Liver (tissue), 9 donors: Measurements from ENCODE around the gene TMEM151B. TPM values are rescaled to one million over a fixed set of nuclear protein-coding genes. Genes with fewer than 3 reads are reported as not detected.
"Not testable (repeated sequence)": the region's sequence is repeated elsewhere in the genome, so short reads cannot be mapped to it uniquely, and the experiment has no call there.

Experiments used
- DNase-seq: peaks from one replicate; pipeline ENCODE4 v3.0.0-alpha.2; 2017; ENCODE audit warnings: low spot score
- H3K27ac ChIP-seq, 2 donors: one replicate each; pipeline ENCODE4 v1.7.0; 2013; ENCODE audit warnings: inconsistent platforms in 2 of 2, low read length in 2 of 2, control low read depth in 1 of 2, low read depth in 1 of 2, mild to moderate bottlenecking in 1 of 2
- H3K27me3 ChIP-seq, 4 donors: one replicate each; pipeline versions ENCODE4 v1.6.1 to v1.7.0; 2013; ENCODE audit warnings: low read length in 3 of 4, inconsistent platforms in 1 of 4, mild to moderate bottlenecking in 1 of 4, moderate library complexity in 1 of 4; ENCODE audit not compliant: control insufficient read depth in 4 of 4, insufficient read depth in 4 of 4
- H3K36me3 ChIP-seq, 4 donors: one replicate each; pipeline versions ENCODE4 v1.6.1 to v1.7.0; 2013; ENCODE audit warnings: low read length in 3 of 4, mild to moderate bottlenecking in 3 of 4, low read depth in 1 of 4, moderate library complexity in 1 of 4; ENCODE audit not compliant: control insufficient read depth in 4 of 4, insufficient read depth in 3 of 4
- H3K4me1 ChIP-seq, 4 donors: one replicate each; pipeline versions ENCODE4 v1.6.1 to v1.7.0; 2013; ENCODE audit warnings: low read length in 3 of 4, mild to moderate bottlenecking in 3 of 4, moderate library complexity in 1 of 4; ENCODE audit not compliant: control insufficient read depth in 4 of 4, insufficient read depth in 4 of 4
- H3K4me3 ChIP-seq, 3 donors: one replicate each; pipeline versions ENCODE4 v1.6.1 to v1.7.0; 2013; ENCODE audit warnings: low read length in 3 of 3, control low read depth in 1 of 3, low read depth in 1 of 3, mild to moderate bottlenecking in 1 of 3
- H3K9ac ChIP-seq, 2 donors: one replicate each; pipeline ENCODE4 v1.7.0; 2013; ENCODE audit warnings: low read length in 2 of 2, mild to moderate bottlenecking in 2 of 2, moderate library complexity in 2 of 2, control low read depth in 1 of 2, low read depth in 1 of 2
- H3K9me3 ChIP-seq, 4 donors: one replicate each; pipeline versions ENCODE4 v1.6.1 to v1.7.0; 2013; ENCODE audit warnings: low read length in 3 of 4; ENCODE audit not compliant: control insufficient read depth in 4 of 4
- EGR1 ChIP-seq, 2 donors: IDR thresholded peaks; 2 replicates each; pipeline ENCODE4 v1.6.1; 2016 to 2018; ENCODE audit warnings: antibody characterized with exemption in 2 of 2, low read depth in 2 of 2
- FOXA1 ChIP-seq: IDR thresholded peaks from 2 replicates; pipeline ENCODE4 v1.6.1; 2016; ENCODE audit warnings: antibody characterized with exemption
- HNF4A ChIP-seq, 2 donors: conservative IDR thresholded peaks; 2 replicates each; pipeline ENCODE4 v1.6.1; 2016; ENCODE audit warnings: antibody characterized with exemption in 2 of 2, mild to moderate bottlenecking in 2 of 2
- HNF4G ChIP-seq: IDR thresholded peaks from 2 replicates; pipeline ENCODE4 v1.6.1; 2016; ENCODE audit warnings: antibody characterized with exemption
- JUND ChIP-seq, 2 donors: IDR thresholded peaks; 2 replicates each; pipeline ENCODE4 v1.6.1; 2016; ENCODE audit warnings: antibody characterized with exemption in 2 of 2
- NR2F2 ChIP-seq: IDR thresholded peaks from 2 replicates; pipeline ENCODE4 v1.6.1; 2016; ENCODE audit warnings: antibody characterized with exemption
- RAD21 ChIP-seq, 2 donors: IDR thresholded peaks; 2 replicates each; pipeline ENCODE4 v1.6.1; 2016; ENCODE audit warnings: antibody characterized with exemption in 2 of 2, mild to moderate bottlenecking in 2 of 2
- SP1 ChIP-seq: IDR thresholded peaks from 2 replicates; pipeline ENCODE4 v1.6.1; 2018; ENCODE audit warnings: antibody characterized with exemption, mild to moderate bottlenecking
- TAF1 ChIP-seq: conservative IDR thresholded peaks from 2 replicates; pipeline ENCODE4 v1.6.1; 2016; ENCODE audit warnings: antibody characterized with exemption, mild to moderate bottlenecking
- YY1 ChIP-seq: IDR thresholded peaks from 2 replicates; pipeline ENCODE4 v1.6.1; 2016; ENCODE audit warnings: antibody characterized with exemption, mild to moderate bottlenecking
- WGBS: extraction: QIAGEN DNeasy Blood & Tissue Kit; methylation state at CpG from one replicate; pipeline ENCODE4 v1.1.7; 2013; 5-methylcytosine and 5-hydroxymethylcytosine counted together
- polyA plus RNA-seq, 2 donors: library from polyadenylated mRNA; stranded (reverse) in 1 of 2; unstranded in 1 of 2; fragments of 200-250 nt in 1 of 2; fragments of >200 nt in 1 of 2; fragmentation: Nextera tagmentation in 1 of 2; extraction: Ambion mirVana in 1 of 2; gene quantifications; one replicate each; pipeline versions ENCODE4 v1.2.1 to v1.2.3, GENCODE V29; 2013 to 2015
- total RNA-seq, 2 donors: library from RNA; depleted of rRNA; stranded (reverse); fragments of >200 nt; gene quantifications; one replicate each; pipeline ENCODE4 v1.2.3, GENCODE V29; 2014
- TF ChIP-seq, protein P1 (sequence below): IDR thresholded peaks from 2 replicates; pipeline ENCODE4 v1.6.1; 2016; ENCODE audit warnings: antibody characterized with exemption, mild to moderate bottlenecking
- TF ChIP-seq, protein P2 (sequence below): IDR thresholded peaks from 2 replicates; pipeline ENCODE4 v1.6.1; 2016; ENCODE audit warnings: antibody characterized with exemption
- donor health status: healthy.
- donor health status: healthy.
- donor health status: healthy.
- donor health status: healthy.
- donor health status: healthy.

Gene TMEM151B
- total and polyA plus RNA-seq, 4 donors: not detected

DNA sequence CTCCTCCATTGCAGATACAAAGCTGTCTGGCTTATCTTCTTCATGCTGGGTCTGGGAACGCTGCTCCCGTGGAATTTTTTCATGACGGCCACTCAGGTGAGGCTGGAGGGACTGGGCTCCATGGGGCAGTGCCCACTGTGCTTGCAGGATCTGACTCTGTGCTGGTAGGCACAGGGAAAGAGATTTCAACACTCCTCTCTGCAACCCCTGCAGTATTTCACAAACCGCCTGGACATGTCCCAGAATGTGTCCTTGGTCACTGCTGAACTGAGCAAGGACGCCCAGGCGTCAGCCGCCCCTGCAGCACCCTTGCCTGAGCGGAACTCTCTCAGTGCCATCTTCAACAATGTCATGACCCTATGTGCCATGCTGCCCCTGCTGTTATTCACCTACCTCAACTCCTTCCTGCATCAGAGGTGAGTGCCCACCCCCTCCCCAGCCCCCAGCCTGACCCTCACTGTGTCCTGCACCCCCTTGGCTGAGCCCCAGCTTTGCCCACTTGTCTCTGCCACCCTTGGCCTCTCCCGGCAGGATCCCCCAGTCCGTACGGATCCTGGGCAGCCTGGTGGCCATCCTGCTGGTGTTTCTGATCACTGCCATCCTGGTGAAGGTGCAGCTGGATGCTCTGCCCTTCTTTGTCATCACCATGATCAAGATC lies 40.7 kb upstream of the TMEM151B start (continued):
- TF ChIP-seq TAF1 (no peak), RAD21 (IDR thresholded peaks at IDR 0.05) (peak; percentile 26 to 41), YY1 (peak; percentile 75), NR2F2 (no peak), SP1 (peak; percentile 76)

DNA sequence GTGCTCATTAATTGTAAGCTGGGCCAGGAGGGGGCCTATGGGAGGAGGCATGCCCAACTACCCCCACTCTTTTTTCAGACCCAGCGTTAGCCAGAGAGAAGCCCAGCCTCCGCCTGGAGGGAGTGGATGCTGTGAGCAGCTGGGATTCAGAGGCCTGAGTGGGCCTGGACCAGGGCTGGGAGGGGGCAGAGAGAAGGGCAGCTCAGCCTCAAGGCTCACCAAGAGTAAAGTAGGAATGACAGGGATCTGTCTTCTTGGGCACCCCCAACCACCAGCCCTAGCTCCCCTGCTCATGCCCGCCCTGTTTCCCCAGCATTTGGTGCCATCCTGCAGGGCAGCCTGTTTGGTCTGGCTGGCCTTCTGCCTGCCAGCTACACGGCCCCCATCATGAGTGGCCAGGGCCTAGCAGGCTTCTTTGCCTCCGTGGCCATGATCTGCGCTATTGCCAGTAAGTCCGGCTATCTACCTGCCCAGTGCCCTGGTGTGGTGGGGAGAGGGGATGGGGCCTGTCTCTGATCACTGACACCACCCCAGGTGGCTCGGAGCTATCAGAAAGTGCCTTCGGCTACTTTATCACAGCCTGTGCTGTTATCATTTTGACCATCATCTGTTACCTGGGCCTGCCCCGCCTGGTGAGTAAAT lies 40.1 kb upstream of the TMEM151B start:
- Histone ChIP-seq H3K27me3 (no peaks in the 10 kb centered on the region), H3K9me3 (no peaks in the 10 kb centered on the region), H3K9ac (peak overlapping the region in 1 of 2 donors; percentile 10), H3K36me3 (peaks cover 0 to 4% (median 2%) of the 10 kb centered on the region in 4 donors), H3K27ac (peak overlapping the region; percentile 69 to 75), H3K4me3 (no peak overlapping the region), H3K4me1 (peaks cover 44 to 92% (median 81%) of the 10 kb centered on the region in 4 donors)
- no peak for DNase-seq
- WGBS: 93% methylated on average over 10 of the region's 10 CpGs
- TF ChIP-seq, protein P1, sequence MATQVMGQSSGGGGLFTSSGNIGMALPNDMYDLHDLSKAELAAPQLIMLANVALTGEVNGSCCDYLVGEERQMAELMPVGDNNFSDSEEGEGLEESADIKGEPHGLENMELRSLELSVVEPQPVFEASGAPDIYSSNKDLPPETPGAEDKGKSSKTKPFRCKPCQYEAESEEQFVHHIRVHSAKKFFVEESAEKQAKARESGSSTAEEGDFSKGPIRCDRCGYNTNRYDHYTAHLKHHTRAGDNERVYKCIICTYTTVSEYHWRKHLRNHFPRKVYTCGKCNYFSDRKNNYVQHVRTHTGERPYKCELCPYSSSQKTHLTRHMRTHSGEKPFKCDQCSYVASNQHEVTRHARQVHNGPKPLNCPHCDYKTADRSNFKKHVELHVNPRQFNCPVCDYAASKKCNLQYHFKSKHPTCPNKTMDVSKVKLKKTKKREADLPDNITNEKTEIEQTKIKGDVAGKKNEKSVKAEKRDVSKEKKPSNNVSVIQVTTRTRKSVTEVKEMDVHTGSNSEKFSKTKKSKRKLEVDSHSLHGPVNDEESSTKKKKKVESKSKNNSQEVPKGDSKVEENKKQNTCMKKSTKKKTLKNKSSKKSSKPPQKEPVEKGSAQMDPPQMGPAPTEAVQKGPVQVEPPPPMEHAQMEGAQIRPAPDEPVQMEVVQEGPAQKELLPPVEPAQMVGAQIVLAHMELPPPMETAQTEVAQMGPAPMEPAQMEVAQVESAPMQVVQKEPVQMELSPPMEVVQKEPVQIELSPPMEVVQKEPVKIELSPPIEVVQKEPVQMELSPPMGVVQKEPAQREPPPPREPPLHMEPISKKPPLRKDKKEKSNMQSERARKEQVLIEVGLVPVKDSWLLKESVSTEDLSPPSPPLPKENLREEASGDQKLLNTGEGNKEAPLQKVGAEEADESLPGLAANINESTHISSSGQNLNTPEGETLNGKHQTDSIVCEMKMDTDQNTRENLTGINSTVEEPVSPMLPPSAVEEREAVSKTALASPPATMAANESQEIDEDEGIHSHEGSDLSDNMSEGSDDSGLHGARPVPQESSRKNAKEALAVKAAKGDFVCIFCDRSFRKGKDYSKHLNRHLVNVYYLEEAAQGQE: no peak

DNA sequence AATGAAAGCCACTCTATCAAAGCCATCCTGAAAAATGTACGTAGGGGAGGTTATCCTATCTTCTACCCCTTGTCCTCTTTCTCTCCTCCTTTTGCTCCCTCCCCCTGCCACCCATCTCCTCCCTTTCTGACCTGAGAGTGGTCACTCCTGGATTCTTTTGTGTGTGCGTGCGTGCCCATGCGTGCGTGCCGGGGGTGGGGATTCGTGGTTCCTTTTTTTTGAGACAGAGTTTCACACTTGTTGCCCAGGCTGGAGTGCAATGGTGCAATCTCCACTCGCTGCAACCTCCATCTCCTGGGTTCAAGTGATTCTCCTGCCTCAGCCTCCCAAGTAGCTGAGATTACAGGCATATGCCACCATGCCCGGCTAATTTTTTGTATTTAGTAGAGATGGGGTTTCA lies 38.8 kb upstream of the TMEM151B start:
- H3K4me3 ChIP-seq, H3K27ac ChIP-seq, H3K36me3 ChIP-seq, H3K9me3 ChIP-seq, DNase-seq, H3K27me3 ChIP-seq, H3K9ac ChIP-seq: not testable (repeated sequence)
- H3K4me1 ChIP-seq: peaks cover 41 to 90% (median 79%) of the 10 kb centered on the region in 4 donors
- 92% methylated on average over 9 of the region's 9 CpGs for WGBS

DNA sequence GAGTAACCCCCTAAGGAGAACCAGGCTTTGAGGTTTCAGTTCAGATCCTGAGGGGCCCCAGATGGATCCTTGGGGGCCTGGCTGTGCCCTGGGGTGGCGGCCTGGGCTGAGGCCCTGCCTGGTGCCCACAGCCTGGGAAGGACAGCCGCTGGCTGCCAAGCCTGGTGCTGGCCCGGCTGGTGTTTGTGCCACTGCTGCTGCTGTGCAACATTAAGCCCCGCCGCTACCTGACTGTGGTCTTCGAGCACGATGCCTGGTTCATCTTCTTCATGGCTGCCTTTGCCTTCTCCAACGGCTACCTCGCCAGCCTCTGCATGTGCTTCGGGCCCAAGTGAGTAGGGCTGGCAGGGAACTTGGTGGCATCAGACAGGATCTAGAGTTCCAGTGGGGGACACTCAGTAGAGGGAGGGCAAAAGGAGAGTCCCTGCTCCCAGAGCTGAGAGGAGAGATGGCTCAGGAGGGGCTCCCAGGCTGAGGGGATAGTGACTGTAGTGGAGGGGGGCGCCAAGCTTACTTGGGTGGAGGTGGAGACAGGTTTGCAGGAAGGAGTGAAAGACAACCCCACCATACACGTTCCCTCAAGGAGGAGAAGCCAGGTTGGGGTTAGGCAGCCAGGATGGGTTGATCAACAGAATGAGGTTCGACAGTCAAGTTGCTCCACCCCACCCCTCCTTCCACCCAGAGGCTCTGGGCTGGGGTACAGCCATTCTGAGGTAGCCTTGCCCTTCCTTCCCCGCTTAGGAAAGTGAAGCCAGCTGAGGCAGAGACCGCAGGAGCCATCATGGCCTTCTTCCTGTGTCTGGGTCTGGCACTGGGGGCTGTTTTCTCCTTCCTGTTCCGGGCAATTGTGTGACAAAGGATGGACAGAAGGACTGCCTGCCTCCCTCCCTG lies 37.3 kb upstream of the TMEM151B start:
- Histone ChIP-seq H3K27me3 (no peaks in the 10 kb centered on the region), H3K9ac (no peak overlapping the region), H3K36me3 (peaks cover 0 to 4% (median 2%) of the 10 kb centered on the region in 4 donors), H3K4me3 (no peak overlapping the region), H3K9me3 (no peaks in the 10 kb centered on the region), H3K4me1 (peaks cover 30 to 81% (median 67%) of the 10 kb centered on the region in 4 donors), H3K27ac (peak overlapping the region; percentile 97 to 99)
- no peak for DNase-seq
- 84% methylated on average over 16 of the region's 16 CpGs for WGBS
- TF ChIP-seq TAF1 (no peak), HNF4G (no peak), FOXA1 (no peak), EGR1 (IDR thresholded peaks at IDR 0.05; ENCODE audit: low read depth in 2 of 2) (no peak), HNF4A (conservative IDR thresholded peaks at IDR 0.05) (no peak), YY1 (no peak), JUND (IDR thresholded peaks at IDR 0.05) (no peak), NR2F2 (no peak), RAD21 (IDR thresholded peaks at IDR 0.05) (no peak), SP1 (no peak)
- TF ChIP-seq, protein P2, sequence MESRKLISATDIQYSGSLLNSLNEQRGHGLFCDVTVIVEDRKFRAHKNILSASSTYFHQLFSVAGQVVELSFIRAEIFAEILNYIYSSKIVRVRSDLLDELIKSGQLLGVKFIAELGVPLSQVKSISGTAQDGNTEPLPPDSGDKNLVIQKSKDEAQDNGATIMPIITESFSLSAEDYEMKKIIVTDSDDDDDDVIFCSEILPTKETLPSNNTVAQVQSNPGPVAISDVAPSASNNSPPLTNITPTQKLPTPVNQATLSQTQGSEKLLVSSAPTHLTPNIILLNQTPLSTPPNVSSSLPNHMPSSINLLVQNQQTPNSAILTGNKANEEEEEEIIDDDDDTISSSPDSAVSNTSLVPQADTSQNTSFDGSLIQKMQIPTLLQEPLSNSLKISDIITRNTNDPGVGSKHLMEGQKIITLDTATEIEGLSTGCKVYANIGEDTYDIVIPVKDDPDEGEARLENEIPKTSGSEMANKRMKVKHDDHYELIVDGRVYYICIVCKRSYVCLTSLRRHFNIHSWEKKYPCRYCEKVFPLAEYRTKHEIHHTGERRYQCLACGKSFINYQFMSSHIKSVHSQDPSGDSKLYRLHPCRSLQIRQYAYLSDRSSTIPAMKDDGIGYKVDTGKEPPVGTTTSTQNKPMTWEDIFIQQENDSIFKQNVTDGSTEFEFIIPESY: no peak
- TF ChIP-seq, protein P1: no peak
